A549 (cell line): Measurements from ENCODE around the gene CEP112. TPM values are rescaled to one million over a fixed set of nuclear protein-coding genes. Genes with fewer than 3 reads are reported as not detected.

Source experiments
- ATAC-seq, 2 experiments: fragments of 200-7000 bp in 1 of 2; fragments of >200 bp in 1 of 2; cut with Nextera tagmentation in 1 of 2; cut with Tn5 transposase in 1 of 2; 3 replicates each; pipeline versions ENCODE4 v1.8.0 to v1.9.1; 2018 to 2020; ENCODE audit warnings: mild to moderate bottlenecking in 1 of 2, moderate library complexity in 1 of 2
- CTCF ChIA-PET: fragments of 300-600 bp; sonication (Branson Sonifier 250); formaldehyde crosslinking; extraction: SDS; loops from one replicate; lab custom pipeline; 2021; ENCODE audit warnings: antibody characterized with exemption, inconsistent platforms; lab: Yijun Ruan, JAX
- POLR2A ChIA-PET: fragments of 350-600 bp; formaldehyde crosslinking; extraction: SDS; loops from one replicate; lab custom pipeline; 2021; ENCODE audit warnings: antibody characterized with exemption, inconsistent platforms; lab: Yijun Ruan, JAX
- DNase-seq, 2 experiments: peaks; one replicate each; pipeline versions ENCODE4 v3.0.0 to v3.0.0-alpha.2; 2011 to 2016; ENCODE audit warnings: low read depth in 1 of 2, low spot score in 1 of 2
- FAIRE-seq: peaks from 2 replicates; lab custom pipeline; 2011; peaks lifted over from hg19 to GRCh38; lab: Jason Lieb, UNC
- H3K27ac ChIP-seq, 2 experiments: fragments of >200 bp; sonication (Bioruptor Twin); formaldehyde crosslinking; 3 replicates each; pipeline ENCODE4 v1.5.1; 2016 to 2017
- H3K4me1 ChIP-seq: fragments of >200 bp; sonication (Bioruptor Twin); formaldehyde crosslinking; 3 replicates; pipeline ENCODE4 v1.6.1; 2016
- H3K4me2 ChIP-seq: fragments of >200 bp; sonication (Bioruptor Twin); formaldehyde crosslinking; 3 replicates; pipeline ENCODE4 v1.6.1; 2016
- H3K4me3 ChIP-seq: fragments of >200 bp; sonication (Bioruptor Twin); formaldehyde crosslinking; 3 replicates; pipeline ENCODE4 v1.5.1; 2016
- H3K9me3 ChIP-seq: fragments of >200 bp; sonication (Bioruptor Twin); formaldehyde crosslinking; 3 replicates; pipeline ENCODE4 v1.6.1; 2016
- BCL3 ChIP-seq: fragments of >200 bp; sonication (Bioruptor Twin); formaldehyde crosslinking; IDR thresholded peaks from 3 replicates; pipeline ENCODE4 v1.6.1; 2016
- CBX2 ChIP-seq: fragments of 200-600 bp; sonication (generic); IDR thresholded peaks from 2 replicates; pipeline ENCODE4 v1.6.1; 2016; ENCODE audit warnings: low read depth, mild to moderate bottlenecking, borderline replicate concordance
- CBX8 ChIP-seq: fragments of 200-600 bp; sonication (generic); IDR thresholded peaks from 2 replicates; pipeline ENCODE4 v1.6.1; 2016
- CEBPB ChIP-seq, 2 experiments: fragments of >200 bp in 1 of 2; sonication (Bioruptor Twin) in 1 of 2; formaldehyde crosslinking in 1 of 2; IDR thresholded peaks; 2 replicates each; pipeline ENCODE4 v1.6.1; 2012 to 2016
- E2F6 ChIP-seq: IDR thresholded peaks from 2 replicates; pipeline ENCODE4 v1.6.1; 2012; ENCODE audit warnings: low read depth, borderline replicate concordance
- ESRRA ChIP-seq: fragments of 150-350 bp; IDR thresholded peaks from 2 replicates; pipeline ENCODE4 v1.6.1; 2014; ENCODE audit warnings: mild to moderate bottlenecking, low read length, borderline replicate concordance
- FOSB ChIP-seq: fragments of 250-450 bp; sonication (Bioruptor Pico); IDR thresholded peaks from 2 replicates; pipeline ENCODE4 v1.5.0; 2020; ENCODE audit warnings: mild to moderate bottlenecking, moderate library complexity
- GATA3 ChIP-seq: IDR thresholded peaks from 2 replicates; pipeline ENCODE4 v1.6.1; 2012; ENCODE audit warnings: borderline replicate concordance
- HEYL ChIP-seq: fragments of 250-450 bp; sonication (Bioruptor Pico); IDR thresholded peaks from 2 replicates; pipeline ENCODE4 v1.8.0; 2021; ENCODE audit warnings: mild to moderate bottlenecking, moderate library complexity
- JUN ChIP-seq, 2 experiments: fragments of >200 bp; sonication (Bioruptor Twin); formaldehyde crosslinking; IDR thresholded peaks; 2 replicates in 1 of 2; 3 replicates in 1 of 2; pipeline ENCODE4 v1.6.1; 2016 to 2017
- POLR2AphosphoS2 ChIP-seq: conservative IDR thresholded peaks from 2 replicates; pipeline ENCODE4 v1.6.1; 2012; ENCODE audit warnings: low read length, improper control_type of control experiment, inconsistent platforms
- RAD21 ChIP-seq, 2 experiments: fragments of >200 bp in 1 of 2; sonication (Bioruptor Twin) in 1 of 2; formaldehyde crosslinking in 1 of 2; IDR thresholded peaks in 1 of 2; conservative IDR thresholded peaks in 1 of 2; 2 replicates in 1 of 2; 3 replicates in 1 of 2; pipeline ENCODE4 v1.6.1; 2012 to 2018; ENCODE audit warnings: inconsistent platforms in 1 of 2
- TP53 ChIP-seq: fragments of 250-450 bp; sonication (Bioruptor Pico); IDR thresholded peaks from 2 replicates; pipeline ENCODE4 v1.5.0; 2021; ENCODE audit warnings: mild to moderate bottlenecking, moderate library complexity
- ZFP36 ChIP-seq: fragments of 450-650 bp; IDR thresholded peaks from 2 replicates; pipeline ENCODE4 v1.6.1; 2014; ENCODE audit warnings: borderline replicate concordance; ENCODE audit not compliant: partially characterized antibody
- WGBS: methylation state at CpG from one replicate; pipeline ENCODE4 v1.1.6; 2017; ENCODE audit errors: missing lambda C conversion rate; 5-methylcytosine and 5-hydroxymethylcytosine counted together
- polyA plus RNA-seq, 4 experiments: library from polyadenylated mRNA; depleted of rRNA in 3 of 4; stranded (reverse); fragments of >200 nt; fragmentation: RNase III in 1 of 4; extraction: RNeasy Plus Mini Kit Qiagen cat#74134 plus additional on column Dnase treatment in 1 of 4; gene quantifications; 2 replicates in 3 of 4; 3 replicates in 1 of 4; pipeline ENCODE4 v1.2.3, GENCODE V29; 2011 to 2017
- TF ChIP-seq, protein P1 (sequence below): fragments of 450-650 bp; IDR thresholded peaks from 2 replicates; pipeline ENCODE4 v1.6.1; 2014; ENCODE audit warnings: antibody characterized with exemption
- TF ChIP-seq, protein P2 (sequence below): fragments of 250-450 bp; sonication (Bioruptor Pico); IDR thresholded peaks from 2 replicates; pipeline ENCODE4 v1.5.0; 2021; ENCODE audit warnings: mild to moderate bottlenecking, moderate library complexity, borderline replicate concordance
- TF ChIP-seq, protein P3 (sequence below): fragments of 250-450 bp; sonication (Bioruptor Pico); IDR thresholded peaks from 2 replicates; pipeline ENCODE4 v1.5.0; 2020; ENCODE audit warnings: low read depth, mild to moderate bottlenecking, moderate library complexity

Gene CEP112
- polyA plus RNA-seq, 2 of the 4 experiments (the other 2 are of a cell fraction), result 9.6 to 15.2 TPM

- TF ChIP-seq CBX8 (no peak), BCL3 (no peak), HEYL (CRISPR knock-in tag) (no peak), FOSB (no peak)
- TF ChIP-seq, protein P1, sequence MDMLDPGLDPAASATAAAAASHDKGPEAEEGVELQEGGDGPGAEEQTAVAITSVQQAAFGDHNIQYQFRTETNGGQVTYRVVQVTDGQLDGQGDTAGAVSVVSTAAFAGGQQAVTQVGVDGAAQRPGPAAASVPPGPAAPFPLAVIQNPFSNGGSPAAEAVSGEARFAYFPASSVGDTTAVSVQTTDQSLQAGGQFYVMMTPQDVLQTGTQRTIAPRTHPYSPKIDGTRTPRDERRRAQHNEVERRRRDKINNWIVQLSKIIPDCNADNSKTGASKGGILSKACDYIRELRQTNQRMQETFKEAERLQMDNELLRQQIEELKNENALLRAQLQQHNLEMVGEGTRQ, result no peak
- TF ChIP-seq, all 56 proteins: peak for 0
- CTCF ChIA-PET, result interaction anchor here (1.1 kb wide), 1 partner anchor 621 kb away, joined by 3 read pairs; no protein-coding TSS in a partner anchor
- DNase-seq (no peak), FAIRE-seq (no peak), ATAC-seq (no peak)
- Histone ChIP-seq H3K4me1 (no peaks in the 10 kb centered on the region), H3K4me2 (no peak overlapping the region), H3K27ac (no peak overlapping the region), H3K4me3 (no peak overlapping the region), H3K9me3 (peaks cover 5% of the 10 kb centered on the region; the same call in 2 of the 3 replicates)
- POLR2A ChIA-PET, result no interaction called here
- WGBS, result 78% methylated on average over 5 of the region's 5 CpGs
Measured at GRCh38 chr17:65914784-65915342, 277.1 kb downstream of the CEP112 start.

- no peak overlapping the region for H3K4me3 ChIP-seq
- ATAC-seq (no peak), DNase-seq (no peak), FAIRE-seq (peak; percentile 70)
- POLR2A ChIA-PET, result no interaction called here
- no peak overlapping the region for H3K27ac ChIP-seq
- H3K4me2 ChIP-seq, result no peak overlapping the region
- 89% methylated on average over 4 of the region's 4 CpGs for WGBS
- TF ChIP-seq JUN (IDR thresholded peaks at IDR 0.05), result no peak
- TF ChIP-seq CEBPB (IDR thresholded peaks at IDR 0.05), result no peak
- no peak for TF ChIP-seq RAD21 (conservative IDR thresholded peaks at IDR 0.05 in 1 of 2, IDR thresholded peaks at IDR 0.05 in 1 of 2)
- no peak for TF ChIP-seq E2F6
- no peak for TF ChIP-seq POLR2AphosphoS2
- TF ChIP-seq ZFP36, result no peak
- TF ChIP-seq, protein P2, sequence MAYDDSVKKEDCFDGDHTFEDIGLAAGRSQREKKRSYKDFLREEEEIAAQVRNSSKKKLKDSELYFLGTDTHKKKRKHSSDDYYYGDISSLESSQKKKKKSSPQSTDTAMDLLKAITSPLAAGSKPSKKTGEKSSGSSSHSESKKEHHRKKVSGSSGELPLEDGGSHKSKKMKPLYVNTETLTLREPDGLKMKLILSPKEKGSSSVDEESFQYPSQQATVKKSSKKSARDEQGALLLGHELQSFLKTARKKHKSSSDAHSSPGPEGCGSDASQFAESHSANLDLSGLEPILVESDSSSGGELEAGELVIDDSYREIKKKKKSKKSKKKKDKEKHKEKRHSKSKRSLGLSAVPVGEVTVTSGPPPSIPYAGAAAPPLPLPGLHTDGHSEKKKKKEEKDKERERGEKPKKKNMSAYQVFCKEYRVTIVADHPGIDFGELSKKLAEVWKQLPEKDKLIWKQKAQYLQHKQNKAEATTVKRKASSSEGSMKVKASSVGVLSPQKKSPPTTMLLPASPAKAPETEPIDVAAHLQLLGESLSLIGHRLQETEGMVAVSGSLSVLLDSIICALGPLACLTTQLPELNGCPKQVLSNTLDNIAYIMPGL, result no peak
- no peak for TF ChIP-seq TP53 (CRISPR knock-in tag)
- no peak for TF ChIP-seq ESRRA
- H3K9me3 ChIP-seq, result peaks cover 5% of the 10 kb centered on the region; the same call in 2 of the 3 replicates
- H3K4me1 ChIP-seq, result no peaks in the 10 kb centered on the region
- CTCF ChIA-PET, result interaction anchor here (1.3 kb wide), 1 partner anchor 11 kb away, joined by 5 read pairs; no protein-coding TSS in a partner anchor
Measured at GRCh38 chr17:65913326-65913850, 278.5 kb downstream of the CEP112 start.

GRCh38 chr17:65910836-65911235, 281.1 kb downstream of the CEP112 start:
- no peak overlapping the region for H3K4me3 ChIP-seq
- peaks cover 5% of the 10 kb centered on the region; the same call in 2 of the 3 replicates for H3K9me3 ChIP-seq
- FAIRE-seq (no peak), ATAC-seq (no peak), DNase-seq (no peak)
- ChIA-PET CTCF (no interaction called here), POLR2A (no interaction called here)
- H3K27ac ChIP-seq, result no peak overlapping the region
- 45% methylated on average over 1 of the region's 1 CpG for WGBS
- TF ChIP-seq GATA3 (no peak), ESRRA (no peak), BCL3 (no peak), CBX2 (no peak)
- TF ChIP-seq, protein P3, sequence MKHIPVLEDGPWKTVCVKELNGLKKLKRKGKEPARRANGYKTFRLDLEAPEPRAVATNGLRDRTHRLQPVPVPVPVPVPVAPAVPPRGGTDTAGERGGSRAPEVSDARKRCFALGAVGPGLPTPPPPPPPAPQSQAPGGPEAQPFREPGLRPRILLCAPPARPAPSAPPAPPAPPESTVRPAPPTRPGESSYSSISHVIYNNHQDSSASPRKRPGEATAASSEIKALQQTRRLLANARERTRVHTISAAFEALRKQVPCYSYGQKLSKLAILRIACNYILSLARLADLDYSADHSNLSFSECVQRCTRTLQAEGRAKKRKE (CRISPR knock-in tag), result no peak
- H3K4me2 ChIP-seq, result no peak overlapping the region
- no peaks in the 10 kb centered on the region for H3K4me1 ChIP-seq
